ENCODE data around the gene LGI1.

Gene LGI1

GRCh38 chr10:93755443-93756116, 2.2 kb upstream of the LGI1 start:
- DNase-seq: no peak

GRCh38 chr10:93756118-93756517, 1.6 kb upstream of the LGI1 start:
- DNase-seq: no peak

DNA sequence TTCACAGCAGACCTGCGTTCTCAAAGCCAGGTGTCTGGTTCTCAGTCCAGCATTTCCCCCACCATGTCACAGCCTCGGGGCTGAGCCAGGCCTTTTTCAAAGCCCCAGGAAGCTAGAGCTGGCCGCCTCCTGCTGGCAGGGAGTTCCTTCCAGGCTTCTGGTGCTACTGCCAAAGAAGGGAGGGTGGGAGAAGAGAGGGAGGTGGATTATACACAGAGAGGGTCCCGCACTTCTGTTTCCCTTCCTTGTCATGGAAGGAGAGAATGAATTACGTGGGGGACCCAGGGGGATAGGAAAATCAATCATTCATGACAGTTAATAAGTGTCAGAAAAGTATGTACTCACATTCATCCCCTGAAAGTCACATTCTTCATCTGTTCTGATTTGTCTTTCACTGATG, 600 bp upstream of the LGI1 start:
- no peak for DNase-seq

DNA sequence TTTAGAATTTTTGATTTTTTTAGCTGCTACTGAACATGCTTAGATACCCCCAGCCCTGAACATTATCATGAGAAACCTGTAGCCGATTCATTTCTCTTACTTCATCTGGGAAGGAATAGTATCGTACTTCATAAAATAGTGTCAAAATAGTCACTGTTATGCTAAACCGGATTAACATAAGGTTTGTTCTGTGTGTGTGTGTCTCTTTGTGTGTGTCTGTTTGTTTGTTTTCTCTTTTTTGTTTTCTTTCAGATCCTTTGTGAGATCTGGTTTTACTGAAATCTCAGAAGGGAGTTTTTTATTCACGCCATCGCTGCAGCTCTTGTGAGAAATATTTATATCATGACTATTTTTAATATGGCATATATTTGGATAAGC, 761 bp downstream of the LGI1 start:
- DNase-seq: no peak

DNA sequence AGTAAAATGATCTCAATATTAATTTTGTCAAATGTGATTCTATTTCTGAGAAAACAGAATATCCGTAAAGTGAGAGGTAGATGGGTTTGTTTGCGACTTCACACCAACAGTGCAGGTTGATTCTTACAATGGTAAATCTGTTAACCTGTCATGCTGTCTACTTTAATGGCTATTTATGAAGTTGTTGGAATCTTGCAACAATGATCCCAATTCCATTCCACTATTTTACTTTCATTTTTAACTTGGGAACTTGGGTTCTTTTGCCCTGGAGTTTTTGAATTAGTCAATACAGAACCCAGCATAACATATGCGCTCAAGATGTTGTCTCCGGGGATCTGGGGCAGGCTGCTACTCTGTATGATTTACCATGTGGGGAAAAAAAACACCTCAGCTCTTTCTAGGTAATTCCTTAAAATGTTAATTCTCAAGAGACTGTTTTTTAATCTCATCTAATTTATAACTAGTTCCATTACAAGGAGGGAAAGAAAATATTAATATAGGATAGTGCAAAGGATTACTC, 1.2 kb downstream of the LGI1 start:
- no peak for DNase-seq

- DNase-seq: no peak
Observed at GRCh38 chr10:93760490-93760889, 2.8 kb downstream of the LGI1 start.

DNA sequence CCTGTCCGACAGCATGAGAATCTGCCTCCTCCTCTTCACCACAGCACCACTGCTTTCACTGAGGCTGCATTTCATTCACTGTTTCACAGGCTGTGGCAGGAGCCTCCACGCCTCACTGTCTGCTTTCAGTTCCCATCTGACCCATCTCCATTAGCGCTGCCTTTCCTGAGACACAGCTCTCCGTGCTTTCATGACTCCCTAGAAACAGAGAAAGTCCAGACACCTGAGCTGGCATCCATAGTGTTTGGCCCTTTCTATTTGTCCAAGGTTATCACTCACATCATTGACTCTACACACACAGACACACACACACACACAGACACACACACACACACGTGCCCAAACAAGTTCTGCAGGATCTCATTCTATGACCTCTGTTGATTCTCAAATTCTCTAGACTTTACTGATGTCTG, 5.2 kb downstream of the LGI1 start:
- no peak for DNase-seq

- no peak for DNase-seq
Observed at GRCh38 chr10:93766918-93767317, 9.2 kb downstream of the LGI1 start.

GRCh38 chr10:93767724-93768399, 10.1 kb downstream of the LGI1 start:
- DNase-seq: no peak

DNA sequence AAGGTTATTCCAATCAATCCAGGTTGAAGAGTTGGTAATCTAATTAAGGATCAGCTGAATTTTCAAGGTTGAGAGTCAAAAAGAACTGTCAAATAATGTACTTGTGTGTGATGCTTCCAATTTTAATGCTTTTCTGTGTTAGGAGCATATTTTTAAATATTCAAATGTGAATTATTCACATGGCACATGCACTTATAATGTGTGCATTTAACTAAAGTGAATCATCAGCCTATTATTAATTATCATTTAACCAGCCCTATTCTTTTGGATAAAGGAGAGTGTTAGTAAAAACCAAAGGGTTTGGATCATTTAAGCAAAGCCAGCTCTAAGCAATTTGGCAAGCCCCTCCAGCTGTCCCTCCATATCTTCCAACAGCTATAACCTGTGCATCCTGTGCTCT, 11.2 kb downstream of the LGI1 start:
- no peak for DNase-seq

GRCh38 chr10:93771354-93771753, 13.6 kb downstream of the LGI1 start:
- no peak for DNase-seq

DNA sequence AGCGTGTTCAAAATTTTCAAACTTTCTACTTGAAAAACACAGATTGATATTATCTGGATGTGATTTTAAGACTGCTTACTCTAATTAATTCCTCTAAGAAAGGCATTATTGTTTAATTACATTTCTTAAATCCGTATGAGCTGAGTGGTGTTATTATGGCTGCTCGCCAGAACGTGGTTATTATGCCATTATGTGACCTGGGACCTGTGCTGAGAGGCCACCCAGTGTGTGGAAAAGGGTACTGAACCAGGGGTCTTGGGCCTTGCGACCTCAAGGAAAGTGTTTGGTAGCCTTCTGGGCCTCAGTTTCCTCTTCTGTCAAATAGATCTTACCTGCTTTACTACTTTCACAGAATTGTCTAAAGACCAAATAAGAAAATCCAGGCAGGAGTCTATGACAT, 15.4 kb downstream of the LGI1 start:
- no peak for DNase-seq

- no peak for DNase-seq
Observed at GRCh38 chr10:93773705-93774104, 16.0 kb downstream of the LGI1 start.

- no peak for DNase-seq
Observed at GRCh38 chr10:93775356-93775755, 17.6 kb downstream of the LGI1 start.

- DNase-seq: no peak
Observed at GRCh38 chr10:93777092-93777491, 19.4 kb downstream of the LGI1 start.

GRCh38 chr10:93784059-93784458, 26.3 kb downstream of the LGI1 start:
- no peak for DNase-seq

GRCh38 chr10:93788413-93789208, 30.9 kb downstream of the LGI1 start:
- DNase-seq: no peak

- no peak for DNase-seq
Observed at GRCh38 chr10:93790439-93790838, 32.7 kb downstream of the LGI1 start.

DNA sequence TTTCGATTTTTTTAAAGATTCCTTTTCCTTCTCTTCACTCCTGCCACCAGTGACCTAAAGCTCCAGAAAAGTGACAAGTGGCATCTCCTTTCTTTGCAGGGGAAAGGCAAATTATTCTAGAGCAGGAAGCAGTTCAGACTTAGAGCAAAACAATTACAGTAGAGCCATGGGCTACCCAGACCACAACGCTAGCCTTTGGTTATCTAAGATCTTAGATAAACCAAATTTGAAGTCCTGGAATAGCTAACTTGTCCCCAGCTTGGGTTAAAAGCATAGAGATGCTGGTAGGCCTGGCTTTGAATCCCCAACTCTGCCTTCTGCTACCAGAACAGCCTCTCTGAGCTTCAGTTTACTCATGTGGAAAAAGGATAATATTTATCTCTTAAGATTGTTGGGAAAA, 38.4 kb downstream of the LGI1 start:
- no peak for DNase-seq

GRCh38 chr10:93797825-93798224, 40.1 kb downstream of the LGI1 start:
- DNase-seq: no peak

DNA sequence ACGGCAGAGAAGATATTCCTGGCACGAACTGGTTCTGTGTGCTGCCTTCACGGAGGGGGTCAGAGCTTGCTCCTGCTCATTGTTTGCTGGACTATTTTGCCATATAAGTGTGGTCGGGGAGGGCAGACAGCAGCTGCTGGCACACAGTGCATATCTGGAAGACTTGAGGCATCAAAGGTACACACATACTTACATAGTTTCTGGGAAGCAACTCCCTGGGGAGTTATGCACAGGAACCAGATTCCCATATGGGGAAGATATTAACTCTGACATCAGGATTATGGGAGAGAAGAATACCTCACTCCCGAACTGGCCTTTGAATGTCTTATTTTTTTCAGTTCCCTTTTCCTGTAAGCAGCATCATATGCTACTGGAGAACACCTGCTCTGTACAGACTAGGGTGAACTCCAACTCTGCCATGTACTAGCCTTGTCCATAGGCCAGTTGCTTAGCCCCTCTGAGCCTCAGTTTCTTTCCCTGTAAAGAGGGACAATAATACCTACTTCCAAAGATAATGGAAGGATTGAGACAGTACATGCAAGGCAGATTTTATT, 41.5 kb downstream of the LGI1 start:
- no peak for DNase-seq

- DNase-seq: no peak
Observed at GRCh38 chr10:93804200-93804599, 46.5 kb downstream of the LGI1 start.

- DNase-seq: no peak
Observed at GRCh38 chr10:93806903-93807302, 49.2 kb downstream of the LGI1 start.

GRCh38 chr10:93807371-93807770, 49.6 kb downstream of the LGI1 start:
- DNase-seq: no peak
